ENCODE data around the gene GRAMD4. TPM values are rescaled to one million over a fixed set of nuclear protein-coding genes. Genes with fewer than 3 reads are reported as not detected.

GRAMD4 gene
- 10 to 100 TPM; 38.0 to 43.3 TPM for total RNA-seq
- 32.1 TPM for polyA plus RNA-seq (2013, experiment 1 of 2)
- polyA plus RNA-seq (2013, experiment 2 of 2) = 27.6 TPM
- long read RNA-seq, experiment 1, partial matches to known transcripts = 1 of 6 reads
- long read RNA-seq, experiment 1, other reads (novel, unspliced or antisense) = 5 of 6 reads
- long read RNA-seq, experiment 2, partial matches to known transcripts = 9 of 45 reads
- long read RNA-seq, experiment 2, other reads (novel, unspliced or antisense) = 36 of 45 reads
- long read RNA-seq, experiment 3, partial matches to known transcripts = 0 of 3 reads
- long read RNA-seq, experiment 3, other reads (novel, unspliced or antisense) = 3 of 3 reads
- long read RNA-seq, experiment 4, partial matches to known transcripts = 0 of 1 reads
- long read RNA-seq, experiment 4, other reads (novel, unspliced or antisense) = 1 of 1 reads

GRCh38 chr22:46619830-46620501, at the start of gene GRAMD4:
TSS of gene GRAMD4 (plus strand) at chr22:46620386. CDS start at chr22:46626800, 6,414 bp downstream.
- Histone ChIP-seq H3K27ac (ENCODE audit: low read depth, low read length) (peak within 1 kb of the TSS; percentile 73), H3K9me3 (ENCODE audit: control insufficient read depth, low read length) (no peaks in the 10 kb centered on the region), H3K36me3 (ENCODE audit: control insufficient read depth, insufficient read depth, low read length) (no peaks in the 10 kb centered on the region), H3K4me1 (ENCODE audit: control insufficient read depth, insufficient read depth, low read length) (no peaks in the 10 kb centered on the region), H3K27me3 (ENCODE audit: control insufficient read depth, insufficient read depth, low read length, poor library complexity, severe bottlenecking) (no peaks in the 10 kb centered on the region), H3K4me3 (ENCODE audit: low read length) (no peak within 1 kb of the TSS), H3K9ac (ENCODE audit: extremely low read depth, low read length, poor library complexity, severe bottlenecking) (no peak within 1 kb of the TSS)
- H3K9me3 Mint-ChIP-seq = no peaks in the 10 kb centered on the region
- no peak within 1 kb of the TSS for H3K4me3 Mint-ChIP-seq
- no peaks in the 10 kb centered on the region for H3K27me3 Mint-ChIP-seq (ENCODE audit: insufficient read depth)
- H3K27ac Mint-ChIP-seq = peak within 1 kb of the TSS; percentile 75
- no peak for TF ChIP-seq CTCF (conservative IDR thresholded peaks at IDR 0.05)
- H3K4me1 Mint-ChIP-seq = peaks cover 4% of the 10 kb centered on the region
- no peaks in the 10 kb centered on the region for H3K36me3 Mint-ChIP-seq (ENCODE audit: low read depth)
- DNase-seq = no peak
- WGBS, 2 experiments (ENCODE audit: insufficient coverage in 1 of 2, insufficient read length in 1 of 2) = 80 to 84% methylated on average over 10 to 20 of the region's 20 CpGs

- Mint-ChIP-seq H3K4me1 (peaks cover 17% of the 10 kb centered on the region), H3K27me3 (ENCODE audit: insufficient read depth) (peaks cover 9% of the 10 kb centered on the region), H3K36me3 (ENCODE audit: low read depth) (no peaks in the 10 kb centered on the region), H3K4me3 (no peak overlapping the region), H3K9me3 (peaks cover 15% of the 10 kb centered on the region), H3K27ac (no peak overlapping the region)
- 66 to 100% methylated on average over 2 to 7 of the region's 7 CpGs for WGBS, 2 experiments (ENCODE audit: insufficient coverage in 1 of 2, insufficient read length in 1 of 2)
- DNase-seq = no peak
- Histone ChIP-seq H3K4me3 (ENCODE audit: low read length) (no peak overlapping the region), H3K9ac (ENCODE audit: extremely low read depth, low read length, poor library complexity, severe bottlenecking) (no peak overlapping the region), H3K36me3 (ENCODE audit: control insufficient read depth, insufficient read depth, low read length) (no peaks in the 10 kb centered on the region), H3K27me3 (ENCODE audit: control insufficient read depth, insufficient read depth, low read length, poor library complexity, severe bottlenecking) (no peaks in the 10 kb centered on the region), H3K4me1 (ENCODE audit: control insufficient read depth, insufficient read depth, low read length) (peaks cover 6% of the 10 kb centered on the region), H3K27ac (ENCODE audit: low read depth, low read length) (no peak overlapping the region), H3K9me3 (ENCODE audit: control insufficient read depth, low read length) (peaks cover 8% of the 10 kb centered on the region)
- TF ChIP-seq CTCF (conservative IDR thresholded peaks at IDR 0.05) = no peak
Observed at GRCh38 chr22:46571642-46572250, 48.4 kb upstream of the GRAMD4 start.

- Mint-ChIP-seq H3K27ac (no peak overlapping the region), H3K4me3 (no peak overlapping the region), H3K27me3 (ENCODE audit: insufficient read depth) (peaks cover 8% of the 10 kb centered on the region), H3K9me3 (peaks cover 11% of the 10 kb centered on the region), H3K4me1 (peaks cover 19% of the 10 kb centered on the region), H3K36me3 (ENCODE audit: low read depth) (no peaks in the 10 kb centered on the region)
- 90 to 94% methylated on average over 5 to 19 of the region's 19 CpGs for WGBS, 2 experiments (ENCODE audit: insufficient coverage in 1 of 2, insufficient read length in 1 of 2)
- Histone ChIP-seq H3K27ac (ENCODE audit: low read depth, low read length) (no peak overlapping the region), H3K9ac (ENCODE audit: extremely low read depth, low read length, poor library complexity, severe bottlenecking) (no peak overlapping the region), H3K4me3 (ENCODE audit: low read length) (no peak overlapping the region), H3K27me3 (ENCODE audit: control insufficient read depth, insufficient read depth, low read length, poor library complexity, severe bottlenecking) (no peaks in the 10 kb centered on the region), H3K36me3 (ENCODE audit: control insufficient read depth, insufficient read depth, low read length) (no peaks in the 10 kb centered on the region), H3K9me3 (ENCODE audit: control insufficient read depth, low read length) (peaks cover 8% of the 10 kb centered on the region), H3K4me1 (ENCODE audit: control insufficient read depth, insufficient read depth, low read length) (peaks cover 8% of the 10 kb centered on the region)
- no peak for TF ChIP-seq CTCF (conservative IDR thresholded peaks at IDR 0.05)
- peak; percentile 43 for DNase-seq
Observed at GRCh38 chr22:46572911-46573780, 47.0 kb upstream of the GRAMD4 start.
